GM12865 (cell line): ENCODE data around the gene LGR4.

ENCODE experiments used
- DNase-seq: peaks from one replicate; pipeline ENCODE4 v3.0.0; 2010; ENCODE audit warnings: low read depth
- H3K4me3 ChIP-seq: 2 replicates; pipeline ENCODE4 v1.5.1; 2011; ENCODE audit warnings: mild to moderate bottlenecking, low read depth, low read length, control low read depth
- CTCF ChIP-seq: IDR thresholded peaks from 2 replicates; pipeline ENCODE4 v1.5.1; 2011; ENCODE audit warnings: low read length, control low read depth, low read depth, inconsistent platforms; ENCODE audit not compliant: insufficient read depth; ENCODE audit errors: missing control alignments

The LGR4 gene

DNA sequence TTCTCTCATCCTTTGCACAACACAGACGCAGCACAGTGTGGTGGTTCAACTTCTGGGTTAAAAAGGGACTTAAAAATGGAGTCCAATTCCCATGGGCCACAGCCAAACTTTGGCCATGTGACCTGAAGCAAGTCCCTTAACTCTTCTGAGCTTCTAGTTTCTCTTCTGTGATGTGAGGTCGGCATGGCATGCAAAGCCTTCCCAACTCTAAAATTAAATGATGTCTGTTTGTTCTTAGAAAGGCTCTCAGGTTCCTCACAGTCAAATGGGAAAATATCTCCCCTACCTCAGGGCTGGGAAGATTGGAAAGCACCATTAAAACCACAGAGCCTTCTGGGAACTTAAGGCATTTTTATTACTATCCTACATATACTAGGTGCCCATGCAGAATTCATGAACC is 38.8 kb downstream of the LGR4 start:
- no peak overlapping the region for H3K4me3 ChIP-seq
- DNase-seq, result peak; percentile 5
- no peak for TF ChIP-seq CTCF

GRCh38 chr11:27431808-27432207 is 40.8 kb downstream of the LGR4 start:
- DNase-seq, result no peak
- no peak for TF ChIP-seq CTCF
- no peak overlapping the region for H3K4me3 ChIP-seq

GRCh38 chr11:27429761-27430393 is 42.7 kb downstream of the LGR4 start:
- no peak for TF ChIP-seq CTCF
- H3K4me3 ChIP-seq, result no peak overlapping the region
- no peak for DNase-seq

DNA sequence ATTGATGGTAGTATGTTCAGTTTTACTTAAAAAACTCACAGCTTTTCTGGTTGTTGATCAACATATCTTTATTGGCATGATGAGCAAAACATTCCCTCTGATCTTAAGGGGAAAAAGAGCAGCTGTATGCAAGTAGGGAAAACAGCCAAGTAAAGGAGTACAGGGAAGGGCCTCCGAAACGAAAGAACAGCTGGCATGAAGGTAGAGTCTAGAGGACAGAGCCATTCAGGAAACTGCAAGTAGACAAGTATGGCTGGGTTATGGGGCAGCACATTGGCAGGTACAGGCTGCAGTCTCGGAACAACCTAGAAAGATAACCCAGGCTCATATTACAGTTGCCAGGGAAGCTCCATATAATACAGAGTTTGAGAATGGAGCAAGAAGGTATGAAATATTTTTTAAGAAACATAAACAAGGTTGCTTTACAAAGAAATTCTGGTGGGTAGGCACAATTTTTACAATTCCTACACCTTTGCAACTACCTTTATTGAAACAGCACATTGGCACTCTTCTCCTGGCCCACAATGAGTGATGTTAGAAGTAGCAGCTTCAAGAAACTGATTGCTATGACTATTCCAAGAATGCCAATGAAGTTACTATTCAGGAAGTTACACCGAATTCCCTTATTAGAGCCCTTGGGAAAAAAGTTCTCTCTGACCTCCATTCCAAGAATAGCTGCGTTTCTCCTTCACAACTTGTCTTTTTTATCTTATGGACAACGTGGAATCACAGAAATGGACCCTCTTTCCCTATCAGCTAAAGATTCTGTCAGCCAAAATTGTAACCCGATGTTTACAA is 45.2 kb downstream of the LGR4 start:
- no peak overlapping the region for H3K4me3 ChIP-seq
- DNase-seq, result no peak
- TF ChIP-seq CTCF, result no peak

GRCh38 chr11:27425814-27426213 is 46.8 kb downstream of the LGR4 start:
- DNase-seq, result no peak
- H3K4me3 ChIP-seq, result no peak overlapping the region
- TF ChIP-seq CTCF, result no peak

DNA sequence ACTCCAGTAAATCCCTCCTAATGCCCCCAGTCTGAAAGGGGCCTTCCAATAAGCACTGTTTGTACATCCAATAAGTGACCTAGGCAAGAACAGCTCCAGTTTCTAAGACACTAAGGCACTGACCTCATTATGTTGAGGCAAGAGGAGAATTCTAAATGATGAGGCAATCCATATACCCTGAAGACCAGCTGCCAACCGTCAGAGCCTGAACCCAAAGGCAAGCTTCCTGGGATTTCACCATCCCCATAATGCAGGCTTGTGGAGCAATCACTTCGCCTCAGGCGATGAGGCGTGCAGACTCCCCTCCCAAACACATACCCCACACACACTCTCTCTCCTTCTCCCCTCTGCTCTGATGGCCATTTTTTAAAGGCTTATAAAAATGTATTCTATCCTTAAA is 49.5 kb downstream of the LGR4 start:
- TF ChIP-seq CTCF, result no peak
- no peak overlapping the region for H3K4me3 ChIP-seq
- DNase-seq, result no peak
